Epithelial cell of proximal tubule (primary cell): ENCODE measurements around the gene LPAR5. TPM values are rescaled to one million over a fixed set of nuclear protein-coding genes. Genes with fewer than 3 reads are reported as not detected.

Experiments
- DNase-seq: peaks from one replicate; pipeline ENCODE4 v3.0.0-alpha.2; 2011; ENCODE audit warnings: low read depth
- H3K4me3 ChIP-seq: 2 replicates; pipeline ENCODE4 v1.5.1; 2011; ENCODE audit warnings: low read depth, mild to moderate bottlenecking, low read length
- CTCF ChIP-seq: conservative IDR thresholded peaks from 2 replicates; pipeline ENCODE4 v1.5.1; 2012; ENCODE audit warnings: low read depth, mild to moderate bottlenecking, low read length
- total RNA-seq: library from RNA; depleted of rRNA; stranded (reverse); fragments of >200 nt; gene quantifications from 2 replicates; pipeline ENCODE4 v1.2.3, GENCODE V29; 2015

Gene LPAR5
- total RNA-seq, 1 donor from 2014 or later = 0.81 TPM

- no peak for TF ChIP-seq CTCF
- no peak for DNase-seq
- no peak overlapping the region for H3K4me3 ChIP-seq
Measured at GRCh38 chr12:6627616-6628015, 8.1 kb downstream of the LPAR5 start.

GRCh38 chr12:6626654-6627283 lies 9.0 kb downstream of the LPAR5 start:
- no peak for TF ChIP-seq CTCF
- H3K4me3 ChIP-seq = no peak overlapping the region
- no peak for DNase-seq

- H3K4me3 ChIP-seq = no peak overlapping the region
- DNase-seq = no peak
- TF ChIP-seq CTCF = no peak
Measured at GRCh38 chr12:6620885-6621274, 14.9 kb downstream of the LPAR5 start.

GRCh38 chr12:6620137-6620884 lies 15.4 kb downstream of the LPAR5 start:
- peak overlapping the region; percentile 24 for H3K4me3 ChIP-seq
- DNase-seq = no peak
- peak; percentile 57 for TF ChIP-seq CTCF

GRCh38 chr12:6618483-6619225 lies 17.1 kb downstream of the LPAR5 start:
- no peak for TF ChIP-seq CTCF
- H3K4me3 ChIP-seq = no peak overlapping the region
- no peak for DNase-seq

- no peak for TF ChIP-seq CTCF
- DNase-seq = no peak
- no peak overlapping the region for H3K4me3 ChIP-seq
Measured at GRCh38 chr12:6615802-6616201, 20.0 kb downstream of the LPAR5 start.
